ENCODE measurements around the gene TKT. TPM values are rescaled to one million over a fixed set of nuclear protein-coding genes. Genes with fewer than 3 reads are reported as not detected.
A peak's percentile ranks its signal among the peaks of the same experiment; 100 is the strongest.
"Not testable (repeated sequence)": the region's sequence is repeated elsewhere in the genome, so short reads cannot be mapped to it uniquely, and the experiment has no call there.

Gene TKT
- 775 and 835 TPM in 2 replicates for total RNA-seq (2014; rRNA removed; shearing (Covaris generic))
- 738 and 888 TPM in 2 replicates for polyA plus RNA-seq (2015; cell fraction: cytosol; rRNA removed)
- 476 and 534 TPM in 2 replicates for polyA plus RNA-seq (2015; cell fraction: nucleus; rRNA removed)

- in situ Hi-C loops (cut with HindIII; ENCODE audit: low pct_unique_long_range_greater_than_20kb, low sequenced_read_pairs), result no loop called here
- peak; percentile 81 for DNase-seq (ENCODE audit: low read depth, low spot score)
These were observed at the start of gene TKT for GRCh38 chr3:53255775-53256703. TKT (minus strand) TSS chr3:53256022; CDS start chr3:53255942, 80 bp downstream.

- in situ Hi-C loops (cut with HindIII; ENCODE audit: low pct_unique_long_range_greater_than_20kb, low sequenced_read_pairs), result no loop called here
- DNase-seq (ENCODE audit: low read depth, low spot score), result peak; percentile 89
These were observed 48.1 kb upstream of the TKT start for GRCh38 chr3:53303957-53304356.

- in situ Hi-C loops (cut with HindIII; ENCODE audit: low pct_unique_long_range_greater_than_20kb, low sequenced_read_pairs), result no loop called here
- DNase-seq (ENCODE audit: low read depth, low spot score), result no peak
These were observed 47.7 kb upstream of the TKT start for GRCh38 chr3:53303549-53303948.

- in situ Hi-C loops (cut with HindIII; ENCODE audit: low pct_unique_long_range_greater_than_20kb, low sequenced_read_pairs), result no loop called here
- no peak for DNase-seq (ENCODE audit: low read depth, low spot score)
These were observed 45.0 kb upstream of the TKT start for GRCh38 chr3:53300826-53301225.

- peak; percentile 64 for DNase-seq (ENCODE audit: low read depth, low spot score)
- in situ Hi-C loops (cut with HindIII; ENCODE audit: low pct_unique_long_range_greater_than_20kb, low sequenced_read_pairs), result not testable (repeated sequence)
These were observed 43.8 kb upstream of the TKT start for GRCh38 chr3:53299611-53300023.

GRCh38 chr3:53295410-53295809, 39.6 kb upstream of the TKT start:
- DNase-seq (ENCODE audit: low read depth, low spot score), result peak; percentile 16
- in situ Hi-C loops (cut with HindIII; ENCODE audit: low pct_unique_long_range_greater_than_20kb, low sequenced_read_pairs), result no loop called here

GRCh38 chr3:53293867-53294266, 38.0 kb upstream of the TKT start:
- in situ Hi-C loops (cut with HindIII; ENCODE audit: low pct_unique_long_range_greater_than_20kb, low sequenced_read_pairs), result no loop called here
- no peak for DNase-seq (ENCODE audit: low read depth, low spot score)

GRCh38 chr3:53288214-53288613, 32.4 kb upstream of the TKT start:
- in situ Hi-C loops (cut with HindIII; ENCODE audit: low pct_unique_long_range_greater_than_20kb, low sequenced_read_pairs), result no loop called here
- no peak for DNase-seq (ENCODE audit: low read depth, low spot score)

GRCh38 chr3:53287131-53287629, 31.4 kb upstream of the TKT start:
- DNase-seq (ENCODE audit: low read depth, low spot score), result peak; percentile 71
- in situ Hi-C loops (cut with HindIII; ENCODE audit: low pct_unique_long_range_greater_than_20kb, low sequenced_read_pairs), result no loop called here

GRCh38 chr3:53286727-53287126, 30.9 kb upstream of the TKT start:
- in situ Hi-C loops (cut with HindIII; ENCODE audit: low pct_unique_long_range_greater_than_20kb, low sequenced_read_pairs), result no loop called here
- DNase-seq (ENCODE audit: low read depth, low spot score), result no peak

GRCh38 chr3:53282581-53282980, 26.8 kb upstream of the TKT start:
- in situ Hi-C loops (cut with HindIII; ENCODE audit: low pct_unique_long_range_greater_than_20kb, low sequenced_read_pairs), result no loop called here
- no peak for DNase-seq (ENCODE audit: low read depth, low spot score)

GRCh38 chr3:53278667-53279066, 22.8 kb upstream of the TKT start:
- no peak for DNase-seq (ENCODE audit: low read depth, low spot score)
- in situ Hi-C loops (cut with HindIII; ENCODE audit: low pct_unique_long_range_greater_than_20kb, low sequenced_read_pairs), result no loop called here

- in situ Hi-C loops (cut with HindIII; ENCODE audit: low pct_unique_long_range_greater_than_20kb, low sequenced_read_pairs), result no loop called here
- no peak for DNase-seq (ENCODE audit: low read depth, low spot score)
These were observed 19.2 kb upstream of the TKT start for GRCh38 chr3:53274938-53275605.

GRCh38 chr3:53273146-53273670, 17.4 kb upstream of the TKT start:
- no peak for DNase-seq (ENCODE audit: low read depth, low spot score)
- in situ Hi-C loops (cut with HindIII; ENCODE audit: low pct_unique_long_range_greater_than_20kb, low sequenced_read_pairs), result no loop called here

- peak; percentile 96 for DNase-seq (ENCODE audit: low read depth, low spot score)
- in situ Hi-C loops (cut with HindIII; ENCODE audit: low pct_unique_long_range_greater_than_20kb, low sequenced_read_pairs), result no loop called here
These were observed 14.4 kb upstream of the TKT start for GRCh38 chr3:53269888-53270880.

- in situ Hi-C loops (cut with HindIII; ENCODE audit: low pct_unique_long_range_greater_than_20kb, low sequenced_read_pairs); DNase-seq (ENCODE audit: low read depth, low spot score): not testable (repeated sequence)
These were observed 13.4 kb upstream of the TKT start for GRCh38 chr3:53269193-53269592.

- in situ Hi-C loops (cut with HindIII; ENCODE audit: low pct_unique_long_range_greater_than_20kb, low sequenced_read_pairs), result no loop called here
- no peak for DNase-seq (ENCODE audit: low read depth, low spot score)
These were observed 11.9 kb upstream of the TKT start for GRCh38 chr3:53267766-53268165.

Data from SK-MEL-5 (cell line).